ENCODE results near the gene ENTPD5.
"Not testable (repeated sequence)": the region's sequence is repeated elsewhere in the genome, so short reads cannot be mapped to it uniquely, and the experiment has no call there.

ENTPD5 gene

DNA sequence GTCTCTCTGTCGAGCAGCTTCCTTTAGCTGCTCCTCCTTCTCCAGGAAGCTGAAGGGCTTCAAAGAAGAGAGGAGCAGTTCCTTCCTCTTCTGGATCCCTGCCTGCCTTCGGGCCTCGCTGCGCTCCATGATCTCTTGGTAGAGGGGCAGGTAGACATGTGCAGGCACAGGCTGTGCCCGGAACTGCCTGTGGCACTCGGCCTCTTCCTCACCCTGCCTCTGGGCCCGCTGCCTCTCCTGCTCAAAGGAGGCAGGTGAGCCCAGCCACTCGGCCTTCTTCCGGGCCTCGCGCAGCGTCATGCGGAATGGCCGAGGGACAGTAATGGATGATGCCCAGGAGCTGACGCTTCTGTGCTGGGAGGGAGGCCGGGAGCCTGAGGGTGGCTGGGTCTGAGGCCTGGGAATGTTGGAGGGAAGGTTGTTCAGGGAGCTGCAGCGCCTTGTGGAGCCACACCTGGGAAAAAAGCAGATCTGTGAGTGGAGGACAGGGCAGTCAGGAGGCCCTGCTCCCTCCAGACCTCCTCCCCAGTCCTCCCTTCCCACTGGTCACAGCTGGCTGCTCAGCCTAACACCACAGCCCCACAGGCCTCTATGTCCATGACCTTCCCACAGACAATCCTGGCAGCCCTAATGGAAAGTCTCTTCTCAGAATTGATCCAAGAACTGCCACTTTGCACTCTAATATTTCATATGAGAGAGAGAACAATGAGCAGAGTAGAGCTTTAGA is 74.5 kb downstream of the ENTPD5 start:
- DNase-seq (ENCODE audit: low spot score), result no peak

DNA sequence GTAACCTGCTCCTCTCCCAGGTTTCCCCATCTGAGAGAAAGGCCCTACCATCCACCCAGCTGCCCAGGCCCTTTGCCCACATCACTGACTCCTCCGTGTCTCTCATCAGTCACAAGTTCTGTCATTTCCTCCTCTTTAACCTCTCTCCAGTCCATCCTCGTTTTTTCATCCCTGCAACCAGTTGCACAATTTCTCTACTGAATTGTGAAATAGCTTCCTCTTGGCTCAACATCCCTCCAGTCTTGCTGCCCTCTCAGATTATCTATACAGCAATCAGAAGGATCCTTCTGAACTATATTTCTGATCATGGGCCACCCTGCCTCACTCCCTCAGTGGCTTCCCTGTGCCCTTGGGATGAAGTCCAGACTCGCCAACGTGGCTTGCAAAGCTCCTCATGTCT is 76.0 kb downstream of the ENTPD5 start:
- no peak for DNase-seq (ENCODE audit: low spot score)

DNA sequence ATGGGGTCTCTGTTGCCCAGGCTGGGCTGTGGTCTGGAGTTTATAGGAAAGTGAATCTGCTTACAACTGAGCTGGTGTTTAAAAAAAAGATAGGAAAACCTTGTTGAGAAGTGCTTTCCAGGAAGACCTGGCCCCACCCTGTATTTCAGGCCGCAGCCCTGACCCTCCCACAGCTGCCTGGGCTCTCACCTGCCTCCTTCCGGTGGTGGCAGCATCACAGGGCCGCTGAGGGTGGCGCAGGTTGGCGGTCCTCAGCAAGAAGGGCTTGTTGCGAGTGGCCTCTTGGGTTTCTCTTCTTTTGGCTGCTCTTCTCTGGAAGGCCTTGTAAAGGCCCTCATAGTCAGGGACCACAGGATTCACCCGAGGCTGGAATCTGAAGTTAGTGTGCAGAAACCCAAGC is 76.9 kb downstream of the ENTPD5 start:
- DNase-seq (ENCODE audit: low spot score), result no peak

DNA sequence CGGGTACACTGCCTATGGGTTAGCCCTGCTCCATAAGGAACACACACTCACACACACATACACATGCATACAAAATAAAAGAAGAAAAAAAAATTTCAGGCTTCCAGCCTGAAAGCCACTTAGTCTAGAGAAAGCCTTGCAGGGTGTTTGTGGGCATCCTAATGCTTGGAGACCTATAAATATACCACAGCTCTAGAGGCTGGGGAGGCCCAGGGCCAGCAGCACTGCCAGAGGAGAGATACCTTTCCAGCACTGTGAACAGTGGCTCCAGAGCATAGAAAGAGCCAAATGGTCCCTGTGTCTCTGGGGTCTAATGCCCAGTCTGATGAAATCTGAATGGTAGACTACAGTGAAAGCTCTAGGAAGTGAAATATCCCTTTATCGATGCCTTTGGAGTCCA is 82.1 kb downstream of the ENTPD5 start:
- DNase-seq (ENCODE audit: low spot score), result no peak

DNA sequence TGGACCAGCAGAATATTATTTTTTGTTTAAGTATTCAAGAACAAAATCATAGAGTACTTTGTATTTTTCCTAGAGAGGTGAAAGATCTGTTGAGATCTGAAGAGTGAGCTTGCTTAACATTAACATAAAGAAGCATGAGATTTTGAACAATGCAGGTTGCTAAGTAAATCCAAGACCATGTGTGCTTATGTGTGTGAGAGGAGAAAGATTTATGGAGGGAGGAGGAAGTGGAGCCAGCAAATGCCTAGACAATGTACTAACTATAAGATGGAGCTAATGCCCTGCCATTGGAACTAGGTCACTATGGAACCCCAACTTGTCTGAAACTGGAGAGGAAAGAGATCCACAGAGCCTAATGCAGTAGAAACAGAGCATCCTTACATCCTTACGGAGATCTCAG is 82.5 kb downstream of the ENTPD5 start:
- no peak for DNase-seq (ENCODE audit: low spot score)

DNA sequence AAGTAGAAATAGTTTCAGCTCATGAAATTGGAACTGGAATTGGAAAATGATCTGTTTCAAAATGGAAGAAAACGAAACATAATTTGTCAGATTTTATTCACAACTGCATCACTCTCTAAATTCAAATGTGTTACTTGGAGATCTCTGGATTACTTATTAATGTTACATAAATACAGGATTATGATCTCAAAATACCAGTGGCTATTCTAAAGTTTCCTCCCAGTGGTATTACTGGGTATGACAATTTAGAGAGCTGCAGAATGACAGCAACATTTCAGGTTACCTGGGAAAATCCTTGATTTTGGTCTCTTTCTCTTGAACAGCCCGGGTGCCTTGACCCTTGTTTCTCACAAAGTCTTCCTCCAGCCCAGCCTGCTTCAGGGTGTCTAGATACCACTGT is 83.4 kb downstream of the ENTPD5 start:
- DNase-seq (ENCODE audit: low spot score), result no peak

DNA sequence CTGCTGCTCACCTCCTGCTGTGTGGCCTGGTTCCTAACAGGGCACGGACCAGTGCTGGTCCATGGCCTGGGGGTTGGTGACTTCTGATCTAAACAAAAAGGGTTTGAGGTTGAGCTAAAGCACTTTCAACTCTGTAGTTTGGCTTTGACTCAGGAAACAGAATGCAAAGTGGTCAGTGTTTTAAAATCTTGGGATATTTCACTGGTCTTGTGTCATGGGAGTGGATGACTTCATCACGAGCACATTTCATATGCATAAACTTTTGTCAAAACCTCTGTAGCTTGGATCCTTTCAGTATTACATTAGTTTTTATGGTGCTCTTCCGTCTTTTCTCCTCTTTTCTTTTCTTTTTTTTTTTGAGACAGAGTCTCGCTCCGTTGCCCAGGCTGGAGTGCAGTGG is 94.8 kb downstream of the ENTPD5 start:
- DNase-seq (ENCODE audit: low spot score), result no peak

DNA sequence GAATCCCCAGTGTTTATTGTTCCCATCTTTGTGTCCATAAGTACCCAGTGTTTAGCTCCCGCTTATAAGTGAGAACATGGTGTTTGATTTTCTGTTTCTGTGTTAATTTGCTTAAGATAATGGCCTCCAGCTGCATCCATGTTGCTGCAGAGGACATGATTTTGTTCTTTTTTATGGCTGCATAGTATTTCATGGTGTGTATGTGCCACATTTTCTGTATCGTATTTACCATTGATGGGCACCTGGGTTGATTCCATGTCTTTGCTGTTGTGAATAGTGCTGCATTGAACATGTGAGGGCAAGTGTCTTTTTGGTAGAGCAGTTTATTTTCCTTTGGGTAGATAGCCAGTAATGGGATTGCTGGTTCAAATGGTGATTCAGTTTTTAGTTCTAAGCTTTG is 99.6 kb downstream of the ENTPD5 start:
- not testable (repeated sequence) for DNase-seq (ENCODE audit: low spot score)

DNA sequence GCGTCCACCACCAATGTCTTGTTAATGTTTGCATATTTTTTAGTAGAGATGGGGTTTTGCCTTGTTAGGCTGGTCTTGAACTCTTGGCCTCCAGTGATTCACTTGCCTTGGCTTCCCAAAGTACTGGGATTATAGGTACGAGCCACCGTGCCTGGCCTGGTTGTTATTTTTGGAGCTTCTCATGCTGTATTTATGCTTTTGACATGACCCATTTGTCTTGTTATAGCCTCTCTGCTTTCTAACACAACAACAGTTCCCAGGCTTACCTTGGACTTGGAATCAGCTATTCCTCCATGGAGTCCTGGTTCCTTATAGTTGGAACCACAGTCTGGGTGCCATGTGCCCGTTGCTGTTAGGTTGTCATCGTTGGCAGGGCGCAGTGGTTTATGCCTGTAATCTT is 102.8 kb downstream of the ENTPD5 start:
- no peak for DNase-seq (ENCODE audit: low spot score)

DNA sequence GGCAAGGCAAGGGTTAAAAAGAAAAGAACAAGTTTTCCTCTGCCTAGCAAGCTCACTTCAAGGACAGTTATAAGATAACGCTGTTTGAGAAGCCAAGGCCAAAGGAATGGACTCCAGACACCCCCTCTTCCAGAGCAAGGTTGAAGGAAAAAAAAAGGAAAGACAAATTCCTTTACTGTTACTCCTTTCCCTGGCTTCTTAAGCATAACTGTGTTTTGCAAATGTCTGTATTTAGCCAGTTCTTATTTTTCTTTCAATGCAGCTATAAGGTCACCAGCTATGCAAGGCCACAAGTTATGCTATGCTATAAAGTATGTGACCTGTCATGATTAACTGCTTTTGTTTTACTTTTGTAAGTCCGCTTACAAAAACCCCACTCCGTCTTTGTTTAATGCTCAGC is 105.8 kb downstream of the ENTPD5 start:
- DNase-seq (ENCODE audit: low spot score), result no peak

DNA sequence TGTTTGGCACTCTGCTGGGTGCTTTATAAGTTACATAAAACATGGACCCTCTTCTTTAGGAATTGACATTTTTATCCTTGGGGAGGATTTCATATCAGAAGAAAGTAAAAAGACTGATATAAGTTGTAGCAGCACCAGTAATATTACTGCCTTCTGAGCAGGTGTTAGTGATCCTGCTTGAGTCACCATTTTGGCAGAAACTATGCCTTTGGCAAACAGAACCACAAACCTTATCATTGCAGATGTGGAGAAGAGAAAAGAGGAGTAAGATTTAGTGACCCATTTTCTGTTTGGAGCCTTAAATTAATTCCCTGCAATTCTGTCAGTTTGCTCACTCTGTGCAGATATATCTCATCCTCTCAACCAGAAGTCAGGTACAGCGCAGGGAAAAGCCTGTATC is 109.4 kb downstream of the ENTPD5 start:
- DNase-seq (ENCODE audit: low spot score), result no peak

Data from LoVo (cell line).